Suppressor macrophage treated with lipopolysaccharide for 1 hour (primary cell): ENCODE results near the gene CELF2.

Experiments
- DNase-seq, 3 donors: peaks; one replicate each; pipeline ENCODE4 v3.0.0-alpha.2; 2020 to 2022

The CELF2 gene

DNA sequence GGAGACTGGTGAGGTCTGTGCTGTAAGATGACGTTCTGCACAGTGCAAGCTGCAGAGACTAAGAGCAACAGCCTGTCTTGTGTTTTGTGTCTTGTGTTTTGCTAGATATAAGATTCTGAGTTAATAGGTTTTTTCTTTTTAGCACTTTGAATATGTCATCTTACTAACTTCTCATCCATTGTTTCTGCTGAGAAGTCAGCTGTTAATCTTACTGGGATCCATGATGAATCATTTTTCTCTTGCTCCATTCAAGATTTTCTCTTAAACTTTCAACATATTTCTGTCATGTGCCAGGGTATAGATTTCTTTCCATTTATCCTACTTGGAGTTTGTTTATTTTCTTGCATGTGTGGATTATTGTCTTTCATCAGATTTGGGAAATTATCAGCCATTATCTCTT, 290.3 kb downstream of the CELF2 start:
- DNase-seq, result no peak

DNA sequence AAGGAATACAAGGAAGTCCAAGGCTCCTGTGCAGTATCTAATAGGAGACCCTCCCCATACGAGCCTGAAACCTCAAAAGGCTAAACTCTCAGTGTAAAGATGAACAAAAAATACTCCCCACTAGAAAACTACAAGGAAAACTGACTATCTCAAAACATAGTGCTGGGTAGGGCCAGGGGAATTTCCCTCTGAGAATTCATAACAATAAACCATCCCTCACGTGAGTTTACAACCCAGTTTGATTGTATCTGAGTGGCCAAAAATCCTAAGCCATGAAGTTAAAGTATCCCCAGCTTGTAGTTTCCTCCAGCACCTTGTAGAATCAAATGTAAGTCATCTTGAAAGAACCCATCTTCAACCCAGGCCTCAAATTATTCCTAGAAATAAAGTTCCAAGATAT, 293.4 kb downstream of the CELF2 start:
- DNase-seq, result no peak

DNA sequence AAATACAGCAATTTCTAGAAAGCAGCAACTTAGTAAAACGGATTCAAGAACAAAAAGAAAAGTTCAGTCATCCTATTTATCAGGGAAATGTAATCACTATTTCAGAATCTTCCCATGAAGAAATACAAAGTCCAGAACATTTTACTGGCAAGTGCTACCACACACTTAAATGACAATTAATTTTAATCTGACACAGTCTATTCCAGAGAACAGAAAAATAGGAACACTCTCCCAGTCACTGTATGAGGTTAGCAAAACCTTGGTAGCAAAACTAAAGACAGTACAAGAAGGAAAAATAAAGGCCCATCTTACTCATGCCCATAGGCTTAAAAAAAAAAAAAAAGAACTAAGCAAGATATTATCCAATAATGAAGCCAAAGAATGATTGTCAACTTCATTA, 295.8 kb downstream of the CELF2 start:
- no peak for DNase-seq

DNA sequence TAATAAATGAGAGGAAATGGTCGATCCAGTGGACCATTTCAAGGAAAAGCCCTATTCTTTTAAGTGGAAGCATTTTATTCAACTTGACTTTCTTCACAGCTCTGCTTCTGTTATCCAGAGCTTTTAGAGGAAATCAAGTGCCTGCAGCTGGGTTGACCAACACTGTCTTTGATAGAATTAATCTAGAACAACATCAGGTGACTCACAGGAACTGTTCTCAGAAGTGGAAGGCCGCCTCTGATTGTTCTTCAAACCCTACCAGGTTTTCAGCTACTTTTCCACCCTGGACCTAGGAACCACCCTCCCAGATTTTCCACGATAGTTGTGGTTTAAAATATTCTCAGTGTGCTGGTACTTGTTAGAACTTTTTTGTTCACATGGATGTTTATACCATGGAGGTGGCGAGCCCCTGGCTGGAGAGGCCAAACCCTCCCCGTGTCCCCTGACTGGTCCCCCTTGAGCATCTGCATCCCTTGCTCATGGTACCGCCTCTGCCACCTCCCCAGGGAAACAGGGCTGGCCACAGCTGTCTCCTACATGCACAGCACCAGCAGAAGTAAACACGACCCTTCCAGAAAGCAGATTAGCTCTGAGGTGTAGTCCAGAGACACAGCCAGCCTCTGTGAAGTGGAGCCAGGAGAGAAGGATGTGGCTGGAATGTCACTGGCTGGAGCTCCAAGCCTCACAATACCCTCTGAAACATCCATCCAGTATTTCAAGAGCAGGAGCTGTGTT, 300.4 kb downstream of the CELF2 start:
- no peak for DNase-seq

DNA sequence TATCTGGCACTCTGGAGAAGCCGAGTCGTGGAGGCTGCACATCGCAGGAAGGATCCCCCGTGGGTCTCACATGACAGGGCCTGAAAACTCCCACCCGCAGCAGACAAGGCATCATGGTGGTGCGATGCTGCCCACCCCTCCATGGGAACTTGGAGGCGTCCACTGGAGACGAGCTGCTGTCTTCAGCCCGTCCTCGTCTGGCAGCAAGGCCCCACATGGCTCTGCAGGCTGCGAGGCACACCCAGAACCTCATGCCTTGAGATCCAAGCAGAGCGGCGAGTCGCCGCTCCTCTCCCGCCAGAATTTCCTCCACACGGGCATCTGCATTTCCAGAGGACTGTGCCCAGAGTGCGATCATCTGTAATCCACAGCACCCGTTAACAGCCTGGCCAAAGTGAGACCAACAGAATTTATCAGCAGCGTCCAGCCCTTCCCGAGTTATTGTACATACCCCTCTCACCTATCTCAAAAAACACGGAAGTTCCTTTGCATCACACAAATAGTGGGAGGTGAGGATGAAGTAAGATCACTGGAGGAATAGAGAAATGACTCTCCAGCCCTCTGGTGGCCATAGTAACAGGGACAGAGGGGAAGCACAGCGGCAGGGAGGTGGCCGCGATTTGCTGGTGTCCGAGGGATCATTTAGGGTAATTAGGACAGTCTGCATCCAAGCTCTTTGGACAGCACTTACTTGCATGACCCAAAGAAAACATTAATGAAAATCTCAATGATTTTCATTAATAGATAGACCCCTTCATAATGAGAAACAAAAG, 301.3 kb downstream of the CELF2 start:
- DNase-seq, result no peak

DNA sequence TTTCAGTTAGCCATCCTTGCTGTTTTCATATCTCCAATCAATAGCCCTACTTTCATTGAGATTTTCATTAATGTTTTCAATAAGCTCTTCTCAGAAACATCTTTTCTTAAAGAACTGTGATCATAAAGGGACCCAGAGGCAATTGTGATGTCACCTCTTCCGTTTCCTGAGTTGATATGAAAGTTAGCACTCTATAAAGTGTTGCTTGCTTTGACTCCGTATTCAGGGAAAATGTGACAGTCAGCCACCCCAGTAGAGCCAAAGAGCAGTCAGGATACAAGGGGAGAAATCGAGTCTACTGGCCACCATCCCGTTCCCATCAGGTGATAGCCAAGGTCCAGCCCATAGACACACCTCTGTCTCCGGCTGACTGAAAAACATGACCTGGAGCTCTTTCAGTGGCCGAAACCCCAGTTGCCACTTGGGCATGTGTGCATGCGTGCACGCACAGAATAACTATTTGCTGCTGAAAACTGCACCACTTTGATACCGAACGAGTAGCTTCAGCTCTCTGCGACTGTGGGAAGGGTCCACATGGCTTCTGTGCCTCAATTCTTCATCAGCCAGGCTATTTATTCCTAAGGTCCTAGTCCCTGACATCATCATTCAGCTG, 302.4 kb downstream of the CELF2 start:
- no peak for DNase-seq

DNA sequence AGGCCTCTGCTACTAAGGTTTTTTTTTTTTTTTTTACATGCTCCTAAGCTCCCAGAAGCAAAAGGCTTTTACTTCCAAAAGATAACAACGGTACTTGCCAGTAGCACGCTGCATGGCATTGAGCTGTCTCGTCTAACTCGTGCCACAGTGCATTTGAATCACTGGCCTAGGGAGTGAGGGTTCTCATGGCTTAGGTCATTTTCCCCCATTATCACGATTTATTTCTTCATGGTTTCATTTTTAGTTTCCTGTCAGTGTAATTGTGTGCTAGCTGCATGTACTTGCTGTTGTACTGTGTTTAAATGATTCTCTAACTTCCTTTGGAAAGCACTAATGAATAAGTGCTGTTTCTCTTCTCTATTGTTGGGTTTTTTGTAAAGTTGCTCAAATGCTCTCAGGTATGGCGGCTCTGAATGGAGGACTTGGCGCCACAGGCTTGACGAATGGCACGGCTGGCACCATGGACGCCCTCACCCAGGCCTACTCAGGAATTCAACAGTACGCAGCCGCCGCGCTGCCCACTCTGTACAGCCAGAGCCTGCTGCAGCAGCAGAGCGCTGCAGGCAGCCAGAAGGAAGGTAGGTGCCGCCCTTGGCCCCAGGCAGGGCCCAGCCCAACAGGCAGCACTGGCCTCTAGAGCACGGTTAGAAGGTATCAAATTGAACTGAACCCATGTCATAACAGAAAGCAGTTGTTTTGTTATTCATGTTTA, 303.3 kb downstream of the CELF2 start:
- DNase-seq, result no peak

DNA sequence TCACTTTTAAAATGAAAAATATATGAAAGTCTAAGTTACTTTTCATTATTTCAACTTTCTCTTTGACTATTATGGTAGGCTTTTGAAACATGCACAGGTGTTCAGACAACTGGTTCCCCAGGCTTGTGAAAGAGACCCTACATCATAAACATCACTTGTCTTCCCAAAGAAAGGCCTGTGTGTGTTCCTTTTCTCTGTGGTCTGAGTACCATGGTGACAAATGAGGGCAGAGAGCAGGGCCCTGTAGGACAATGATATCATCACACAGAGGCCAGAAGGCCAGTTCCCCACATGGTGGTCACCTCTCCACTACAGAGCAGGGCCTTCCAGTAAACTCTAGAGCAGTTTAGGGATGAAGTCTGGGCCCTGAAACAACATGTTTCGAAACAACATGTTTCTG, 305.0 kb downstream of the CELF2 start:
- no peak for DNase-seq

DNA sequence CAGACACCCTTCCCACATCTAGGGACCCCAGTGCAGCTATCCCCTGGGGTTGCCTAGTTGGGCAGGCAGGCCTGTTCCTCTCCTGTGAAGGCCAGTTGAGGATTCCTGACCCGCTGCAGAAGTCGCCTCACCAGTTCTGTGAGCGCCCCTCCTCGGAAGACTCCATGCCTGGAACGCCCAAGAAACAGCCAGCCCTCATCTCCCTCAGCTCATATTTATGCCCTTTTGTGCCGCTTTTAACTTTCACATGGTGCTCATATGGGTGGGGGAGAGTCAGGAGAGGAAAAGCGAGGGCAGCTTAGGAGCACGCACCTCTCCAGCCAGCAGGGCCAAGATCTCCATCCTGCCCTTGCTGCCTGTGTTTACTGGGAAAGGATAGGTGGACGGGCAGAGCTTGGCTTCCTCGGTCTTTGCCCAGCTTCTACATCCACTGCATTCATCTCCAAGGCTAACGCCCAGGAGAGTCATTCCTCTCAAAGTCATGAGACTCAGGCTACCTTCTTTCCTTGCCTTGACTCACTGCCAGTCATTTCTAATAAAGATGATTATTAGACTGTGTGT, 307.2 kb downstream of the CELF2 start:
- DNase-seq, result no peak

DNA sequence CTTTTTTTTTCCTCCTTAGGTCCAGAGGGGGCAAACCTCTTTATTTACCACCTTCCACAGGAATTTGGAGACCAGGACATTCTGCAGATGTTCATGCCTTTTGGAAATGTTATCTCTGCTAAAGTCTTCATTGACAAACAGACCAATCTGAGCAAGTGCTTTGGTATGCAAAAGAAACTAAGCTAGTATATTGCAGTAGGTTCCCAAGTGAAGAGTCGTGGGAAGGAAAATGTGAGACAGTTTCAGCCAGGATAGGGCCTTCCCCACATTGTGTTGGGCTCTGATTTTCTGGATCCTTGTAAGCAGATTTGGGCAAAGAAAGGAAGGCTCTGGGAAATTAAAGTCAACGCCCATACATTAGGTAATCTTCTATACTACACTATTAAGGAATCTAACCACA, 308.1 kb downstream of the CELF2 start:
- DNase-seq, result no peak

DNA sequence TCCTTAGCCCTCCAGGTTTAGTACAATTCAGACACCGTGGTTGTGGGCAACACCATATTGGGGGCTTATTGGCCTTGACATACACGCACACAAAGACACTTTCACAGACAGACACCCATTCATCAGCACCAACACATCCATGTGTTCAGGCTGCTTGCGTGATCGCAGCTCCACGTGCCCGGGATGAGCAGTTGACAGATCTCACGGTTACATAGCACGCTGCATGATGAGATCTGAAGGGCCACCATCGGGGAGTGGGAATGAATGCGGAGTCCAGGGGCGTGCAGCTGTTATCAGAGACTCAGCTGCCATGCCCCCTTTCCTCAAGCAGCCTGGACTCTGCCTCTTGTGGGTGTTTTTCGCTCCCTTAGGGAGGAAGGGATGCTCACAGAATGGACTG, 308.6 kb downstream of the CELF2 start:
- DNase-seq, result no peak

DNA sequence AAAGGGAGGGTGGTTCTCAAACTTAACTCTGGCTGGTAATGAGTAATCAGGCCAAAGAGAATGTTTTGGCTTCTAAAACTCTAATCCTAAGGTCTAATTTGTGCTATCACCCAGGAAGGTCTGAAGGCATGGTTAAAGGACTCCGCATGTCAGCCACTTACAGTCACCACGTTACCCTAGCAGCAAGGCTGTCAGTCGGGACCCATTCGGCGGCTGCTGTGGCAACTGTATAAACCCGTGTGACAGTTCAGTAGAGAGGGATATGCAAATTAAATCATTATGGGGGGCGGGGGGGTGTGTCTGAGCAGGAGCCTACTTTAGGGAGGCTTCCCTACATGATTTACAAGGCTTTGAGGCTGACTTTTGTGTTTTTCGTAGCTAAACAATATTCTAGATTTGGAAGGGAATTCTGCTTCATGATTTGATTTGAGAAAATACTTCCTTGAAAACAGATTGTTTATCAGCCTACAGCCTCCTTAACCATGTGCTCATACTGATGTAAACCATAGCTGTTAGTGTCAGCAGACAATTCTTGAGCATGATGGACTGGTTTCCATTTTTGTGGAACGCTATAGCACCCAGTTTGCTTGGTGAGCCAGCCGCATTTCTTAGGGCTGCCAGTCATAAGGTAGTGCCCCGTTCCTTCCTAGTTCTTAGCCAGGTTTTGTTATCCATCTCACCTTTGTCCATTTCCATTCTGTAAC, 309.4 kb downstream of the CELF2 start:
- no peak for DNase-seq

DNA sequence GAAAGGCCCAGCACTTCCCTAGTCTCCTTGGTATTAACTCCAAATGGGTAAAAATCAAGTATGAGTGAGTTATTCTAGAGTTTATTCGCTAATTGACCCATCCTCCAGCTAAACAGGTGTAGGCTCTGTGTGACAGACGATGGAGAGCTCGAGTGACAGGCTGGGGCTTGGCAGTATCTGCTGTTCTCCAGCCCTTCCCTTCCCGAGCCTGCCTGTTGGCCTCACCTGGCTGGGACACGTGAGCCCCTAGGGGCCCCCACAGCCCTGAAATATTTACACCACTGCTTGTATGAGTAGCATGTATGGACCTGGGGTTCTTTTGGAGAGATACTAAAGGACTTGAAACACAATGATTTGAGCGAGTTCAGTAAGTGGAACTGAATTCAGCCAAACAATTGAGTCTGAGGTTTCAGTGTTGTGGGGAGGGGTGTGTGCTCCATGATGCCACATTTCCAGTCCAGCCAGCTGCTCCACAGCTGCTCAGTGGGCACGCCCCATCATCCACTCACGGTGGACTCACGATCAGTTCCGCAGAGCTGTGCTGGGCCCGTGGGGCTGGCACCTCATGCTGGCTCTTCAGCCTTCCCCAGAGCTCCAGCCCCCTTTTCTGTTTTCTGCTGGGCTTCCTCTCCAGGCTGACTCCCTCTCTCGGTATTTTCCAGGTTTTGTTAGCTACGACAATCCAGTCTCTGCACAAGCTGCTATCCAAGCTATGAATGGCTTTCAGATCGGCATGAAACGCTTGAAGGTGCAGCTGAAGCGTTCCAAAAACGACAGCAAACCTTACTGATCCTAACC, 310.8 kb downstream of the CELF2 start:
- DNase-seq, result no peak

DNA sequence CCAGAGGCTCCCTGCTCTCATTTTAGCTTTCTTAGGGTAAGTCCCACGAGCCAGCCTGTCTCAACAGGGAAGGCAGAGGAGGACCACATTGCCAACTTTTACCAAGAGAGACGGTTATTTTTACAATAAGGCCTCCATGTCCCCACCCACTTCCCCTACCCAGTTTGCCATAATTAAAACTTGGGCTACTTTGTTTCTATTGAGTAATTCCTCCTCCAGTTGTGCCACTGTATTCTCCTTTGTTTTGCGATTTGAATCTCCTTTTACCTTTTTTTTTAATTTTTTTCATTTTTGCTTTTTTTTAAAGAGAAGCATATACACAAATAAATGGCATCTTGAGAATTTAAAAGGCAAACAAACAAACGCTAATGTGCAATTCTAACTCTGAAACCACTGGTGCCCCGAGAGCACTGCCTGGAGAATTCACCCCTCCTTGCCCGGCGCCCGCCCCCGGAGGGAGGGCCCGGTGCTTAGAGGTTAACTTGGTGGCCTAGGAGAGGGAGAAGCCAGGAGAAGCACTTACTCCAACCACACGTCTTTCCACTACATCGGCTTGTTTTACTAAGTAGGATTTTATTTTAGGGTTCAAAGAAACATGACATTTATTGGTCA, 311.5 kb downstream of the CELF2 start:
- DNase-seq, result peak in 1 of 3 donors; percentile 13

DNA sequence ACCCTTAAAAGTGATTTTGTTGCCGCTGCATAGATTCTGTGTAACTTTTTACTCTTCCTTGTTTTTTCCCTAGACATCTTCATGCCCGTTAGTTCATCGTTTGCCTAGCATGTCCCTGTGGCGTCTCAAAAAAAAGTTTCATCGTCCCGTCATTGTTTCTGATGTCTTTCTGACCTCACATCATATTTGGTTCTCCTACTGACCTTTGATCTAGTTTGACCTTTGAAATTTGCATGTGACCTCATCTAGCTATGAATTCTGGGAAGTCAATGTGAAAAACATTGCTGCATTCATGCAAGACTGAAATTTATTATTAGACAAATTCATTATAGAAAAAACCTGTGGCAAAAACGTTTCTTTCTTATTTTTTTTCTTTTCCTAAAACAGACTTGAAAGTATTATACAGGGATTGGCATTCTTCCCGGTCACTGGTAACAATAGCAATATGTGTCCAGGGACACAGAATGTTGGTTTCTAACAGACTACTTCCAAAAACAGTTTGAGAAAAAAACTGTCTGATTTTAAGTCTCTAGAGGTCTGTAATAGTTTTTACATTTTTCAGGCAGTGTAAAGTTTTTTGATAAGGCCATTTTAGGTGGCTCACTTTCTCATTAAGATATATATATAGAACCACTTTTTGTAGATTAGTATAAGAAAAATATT, 312.8 kb downstream of the CELF2 start:
- no peak for DNase-seq

DNA sequence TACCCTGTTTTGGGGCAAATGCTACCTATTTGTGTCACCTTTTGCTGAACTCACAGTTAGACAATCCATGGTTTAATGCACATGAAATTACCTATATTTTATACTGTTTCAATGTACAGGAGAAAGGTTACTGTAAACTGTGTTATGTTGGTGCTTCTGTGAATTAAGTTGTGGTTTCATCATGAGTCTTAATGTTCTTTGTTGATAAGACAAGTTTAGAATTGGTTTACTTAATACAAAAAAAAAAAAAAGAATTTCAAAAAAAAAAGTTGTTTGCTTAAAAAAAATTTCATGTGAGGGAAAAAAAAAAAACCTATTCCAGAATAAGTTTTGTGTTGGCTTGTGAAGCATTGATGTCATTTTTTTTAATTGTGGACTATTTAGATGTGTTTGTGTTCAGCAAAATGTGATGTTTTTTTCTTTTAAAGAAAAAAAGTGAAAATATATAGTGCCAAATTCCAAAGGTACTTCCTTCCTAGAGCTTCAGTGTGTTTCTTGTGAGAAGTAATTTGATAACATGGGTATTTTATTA, 313.4 kb downstream of the CELF2 start:
- no peak for DNase-seq

DNA sequence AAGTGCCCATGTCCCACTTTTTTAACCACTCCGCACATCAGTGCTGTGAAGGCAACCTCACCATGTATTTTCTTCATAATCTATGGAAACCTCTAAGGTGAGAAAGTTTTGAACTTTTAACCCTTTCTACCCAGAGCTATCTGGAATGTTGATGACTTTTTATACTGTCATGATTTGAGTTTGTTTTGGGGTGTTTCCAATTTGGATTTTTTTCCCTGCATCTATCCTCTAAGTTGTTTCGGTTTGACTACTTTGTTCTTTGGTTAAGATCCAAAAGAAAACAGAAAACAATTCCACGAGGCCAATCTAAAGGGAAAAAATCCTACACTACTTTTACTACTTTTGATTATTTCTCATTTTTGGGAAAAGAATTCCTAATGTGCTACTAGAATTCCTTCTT, 314.1 kb downstream of the CELF2 start:
- no peak for DNase-seq

DNA sequence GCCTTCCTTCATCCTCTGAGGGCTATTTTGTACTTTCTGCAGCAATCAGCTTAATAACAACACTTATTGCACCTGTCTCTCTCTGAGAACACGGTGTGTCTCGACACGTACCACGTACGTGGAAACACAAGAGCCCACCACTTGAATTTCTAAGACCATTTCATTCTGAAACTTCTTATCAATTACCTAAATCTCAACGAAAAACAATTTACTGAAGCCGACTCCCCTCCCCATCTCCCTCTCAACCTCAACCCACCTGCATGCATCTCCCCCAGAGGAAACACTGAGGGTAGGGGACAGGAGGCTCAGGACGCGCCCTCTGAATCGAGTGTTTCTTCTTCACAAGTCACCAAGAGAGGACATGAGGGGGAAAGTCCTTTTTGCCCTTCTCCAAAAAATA, 315.2 kb downstream of the CELF2 start:
- no peak for DNase-seq

DNA sequence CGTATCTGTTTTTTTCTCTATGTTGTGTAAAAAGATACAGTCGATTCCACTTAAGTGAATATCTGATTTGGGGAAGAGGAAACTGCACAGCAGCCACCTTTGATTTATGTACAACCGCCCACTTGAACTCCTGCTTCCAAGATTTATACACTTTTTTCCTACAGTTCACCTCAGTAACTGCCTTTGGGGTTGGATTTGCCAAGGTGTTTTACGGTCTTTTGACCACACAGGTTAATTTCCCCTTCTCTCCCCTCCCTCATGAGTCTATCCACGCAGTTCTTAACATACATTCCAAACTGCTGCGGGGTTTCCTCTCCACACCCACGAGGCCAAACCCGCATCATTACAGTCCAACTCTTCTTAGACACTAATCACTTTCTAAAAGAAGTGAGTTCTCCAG, 316.8 kb downstream of the CELF2 start:
- no peak for DNase-seq

DNA sequence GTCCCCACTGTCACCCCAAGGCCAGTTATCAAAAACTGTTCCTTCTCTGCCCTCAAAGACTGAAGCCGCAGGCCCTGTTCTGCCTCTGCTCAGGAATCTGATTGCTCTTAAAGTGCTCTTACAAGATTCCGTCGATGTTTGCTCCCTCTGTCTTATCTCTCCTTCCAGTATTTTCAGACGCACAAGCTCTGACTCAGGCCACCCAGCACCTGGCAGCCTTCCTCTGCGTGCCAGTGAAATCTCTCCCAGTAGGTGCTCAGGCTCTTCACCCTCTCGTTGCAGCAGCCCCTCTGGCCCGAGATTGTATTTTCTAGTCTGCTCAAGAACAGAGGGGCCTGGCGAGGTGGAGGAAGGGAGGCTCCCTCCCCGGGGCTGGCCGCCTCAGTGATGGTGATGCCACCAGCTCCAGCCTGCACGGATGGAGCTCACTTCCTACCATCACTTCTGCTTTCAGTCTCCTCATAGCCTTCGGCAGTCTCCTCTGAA, 317.5 kb downstream of the CELF2 start:
- peak; percentile 22 to 35 (median 33) for DNase-seq
